Muscle of leg (tissue), 9 donors: Measurements from ENCODE around the gene AHSP. TPM values are rescaled to one million over a fixed set of nuclear protein-coding genes. Genes with fewer than 3 reads are reported as not detected.

Experiments used
- polyA plus RNA-seq, 8 donors: library from polyadenylated mRNA; unstranded; fragments of 120-200 nt; gene quantifications; one replicate each; pipeline versions ENCODE4 v1.2.1 to v1.2.3, GENCODE V29; 2013; ENCODE audit warnings: inconsistent platforms in 1 of 8, low replicate concordance in 1 of 8; ENCODE audit not compliant: insufficient read length in 8 of 8, insufficient read depth in 1 of 8
- total RNA-seq: library from RNA; stranded (reverse); fragments of 120-200 nt; gene quantifications from one replicate; pipeline ENCODE4 v1.2.4, GENCODE V29; 2013

The AHSP gene
- total and polyA plus RNA-seq, 9 donors = 6.7 to 22.8 (median 18.1) TPM

Other genes starting within 250 kb of the AHSP start
- 0.35 TPM for gene ITGAX, start 172.7 kb upstream of the AHSP start, total RNA-seq
- gene ITGAX, start 172.7 kb upstream of the AHSP start, polyA plus RNA-seq = 1 to 10 TPM in 3 of 8 donors, under 1 TPM in 5; 0.43 to 1.7 (median 0.77) TPM
- gene ITGAD, start 134.6 kb upstream of the AHSP start, total RNA-seq = 0.04 TPM
- gene ITGAD, start 134.6 kb upstream of the AHSP start, polyA plus RNA-seq = 1 to 10 TPM in 2 of 8 donors, under 1 TPM in 6; 0.05 to 1.1 (median 0.50) TPM
- 131 TPM for gene COX6A2, start 99.5 kb upstream of the AHSP start, total RNA-seq
- 100 to 1,000 TPM; 174 to 387 (median 282) TPM for gene COX6A2, start 99.5 kb upstream of the AHSP start, polyA plus RNA-seq
- gene ZNF843, start 85.1 kb upstream of the AHSP start, total RNA-seq = 1.2 TPM
- gene ZNF843, start 85.1 kb upstream of the AHSP start, polyA plus RNA-seq = 1 to 10 TPM; 2.3 to 3.4 (median 3.0) TPM
- gene ARMC5, start 68.4 kb upstream of the AHSP start, total RNA-seq = 6.3 TPM
- 10 to 100 TPM in 3 of 8 donors, 1 to 10 TPM in 5; 8.5 to 10.8 (median 9.1) TPM for gene ARMC5, start 68.4 kb upstream of the AHSP start, polyA plus RNA-seq
- gene TGFB1I1, start 55.7 kb upstream of the AHSP start, total RNA-seq = 29.9 TPM
- gene TGFB1I1, start 55.7 kb upstream of the AHSP start, polyA plus RNA-seq = 100 to 1,000 TPM in 1 of 8 donors, 10 to 100 TPM in 7; 67.1 to 127 (median 86.0) TPM
- gene SLC5A2, start 44.8 kb upstream of the AHSP start, total RNA-seq = 0.44 TPM
- 10 to 100 TPM in 2 of 8 donors, 1 to 10 TPM in 6; 6.3 to 11.6 (median 8.8) TPM for gene SLC5A2, start 44.8 kb upstream of the AHSP start, polyA plus RNA-seq
- gene RUSF1, start 19.5 kb upstream of the AHSP start, total RNA-seq = 34.7 TPM
- gene RUSF1, start 19.5 kb upstream of the AHSP start, polyA plus RNA-seq = 10 to 100 TPM; 43.7 to 57.8 (median 50.1) TPM